NCI-H524 treated with DMSO at 0.1 percent for 48 hours (cell line): ENCODE results near the gene KRTAP12-1.
A peak's percentile ranks its signal among the peaks of the same experiment; 100 is the strongest.

Experiments
- DNase-seq: peaks from one replicate; lab custom pipeline; 2025; lab: John Stamatoyannopoulos, UW

The KRTAP12-1 gene, protein sequence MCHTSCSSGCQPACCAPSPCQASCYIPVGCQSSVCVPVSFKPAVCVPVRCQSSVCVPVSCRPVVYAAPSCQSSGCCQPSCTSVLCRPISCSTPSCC

DNA sequence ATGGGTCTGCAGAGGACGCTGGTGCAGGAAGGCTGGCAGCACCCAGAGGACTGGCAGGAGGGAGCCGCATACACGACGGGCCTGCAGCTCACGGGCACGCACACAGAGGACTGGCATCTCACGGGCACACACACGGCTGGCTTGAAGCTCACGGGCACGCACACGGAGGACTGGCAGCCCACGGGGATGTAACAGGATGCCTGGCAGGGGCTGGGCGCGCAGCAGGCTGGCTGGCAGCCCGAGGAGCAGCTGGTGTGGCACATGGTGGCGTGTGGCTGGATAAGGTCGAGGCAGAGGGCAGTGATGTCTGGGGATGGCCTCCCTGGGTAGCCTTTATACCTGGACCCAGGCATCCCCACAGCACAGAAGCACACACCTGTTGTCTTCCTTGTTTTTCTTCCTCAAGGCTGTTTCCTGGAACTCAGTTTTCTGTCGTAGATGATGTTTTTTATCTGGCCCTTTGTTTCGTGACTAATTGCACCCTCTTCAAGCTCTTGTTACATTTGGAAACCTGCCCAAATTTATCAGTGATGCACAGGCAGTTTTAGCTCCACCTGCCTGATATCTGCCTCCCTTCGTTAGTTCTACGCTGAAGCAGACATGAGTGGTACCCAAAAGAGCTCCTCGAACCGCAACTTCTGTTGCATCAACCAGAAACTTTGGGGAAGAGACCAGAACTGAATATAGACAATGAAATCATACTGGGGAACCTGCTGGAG is at the start of gene KRTAP12-1:
Gene KRTAP12-1 (minus strand): TSS at position 303 of the 719 bp plus-strand sequence. CDS start 40 bp downstream, at position 263.
- peak; percentile 63 for DNase-seq

DNA sequence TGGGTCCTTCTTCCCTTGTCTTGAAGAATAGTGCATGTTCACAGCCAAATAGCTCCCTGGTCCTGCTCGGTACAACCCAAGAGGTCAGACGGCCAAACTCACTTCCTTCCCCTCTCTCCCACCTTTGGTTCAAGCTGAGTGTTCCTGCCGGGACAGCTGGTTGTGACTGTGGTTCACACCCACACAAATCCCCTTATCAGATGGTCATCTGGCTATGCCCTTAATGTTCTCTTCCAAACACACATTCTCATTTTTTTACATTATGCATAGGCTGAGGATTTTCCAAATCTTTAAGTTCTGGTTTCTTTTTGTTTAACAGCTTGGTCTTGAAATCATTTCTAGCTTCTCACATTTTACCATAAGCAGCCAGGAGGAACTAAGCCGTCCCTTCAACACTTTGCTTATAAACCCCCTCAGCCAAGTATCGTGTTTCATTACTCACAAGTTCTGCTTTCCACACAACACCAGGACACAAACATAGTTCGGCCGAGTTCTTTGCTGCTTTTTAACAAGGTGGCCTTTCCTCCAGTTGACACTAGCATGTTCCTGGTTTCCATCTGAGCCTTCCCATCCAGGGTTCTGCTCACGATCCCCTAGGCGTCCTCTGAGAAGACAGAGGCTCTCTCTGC is 49.1 kb upstream of the KRTAP12-1 start:
- no peak for DNase-seq

DNA sequence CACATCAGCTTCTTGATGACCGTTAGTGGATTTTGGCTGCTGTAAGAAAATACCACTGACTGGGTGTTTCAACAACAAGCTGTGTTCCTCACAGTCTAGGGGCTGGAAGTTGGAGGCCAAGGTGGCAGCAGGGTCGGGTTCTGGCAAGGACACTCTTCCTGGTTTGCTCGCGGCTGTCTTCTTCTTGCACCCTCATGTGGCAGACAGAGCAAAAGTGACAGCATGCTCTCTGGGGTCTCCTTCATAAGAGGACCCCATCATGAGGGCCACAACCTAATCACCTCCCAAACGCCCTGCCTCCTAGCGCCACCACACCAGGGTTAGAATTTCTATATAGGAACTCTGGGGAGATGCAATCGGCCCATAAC is 48.0 kb upstream of the KRTAP12-1 start:
- no peak for DNase-seq

DNA sequence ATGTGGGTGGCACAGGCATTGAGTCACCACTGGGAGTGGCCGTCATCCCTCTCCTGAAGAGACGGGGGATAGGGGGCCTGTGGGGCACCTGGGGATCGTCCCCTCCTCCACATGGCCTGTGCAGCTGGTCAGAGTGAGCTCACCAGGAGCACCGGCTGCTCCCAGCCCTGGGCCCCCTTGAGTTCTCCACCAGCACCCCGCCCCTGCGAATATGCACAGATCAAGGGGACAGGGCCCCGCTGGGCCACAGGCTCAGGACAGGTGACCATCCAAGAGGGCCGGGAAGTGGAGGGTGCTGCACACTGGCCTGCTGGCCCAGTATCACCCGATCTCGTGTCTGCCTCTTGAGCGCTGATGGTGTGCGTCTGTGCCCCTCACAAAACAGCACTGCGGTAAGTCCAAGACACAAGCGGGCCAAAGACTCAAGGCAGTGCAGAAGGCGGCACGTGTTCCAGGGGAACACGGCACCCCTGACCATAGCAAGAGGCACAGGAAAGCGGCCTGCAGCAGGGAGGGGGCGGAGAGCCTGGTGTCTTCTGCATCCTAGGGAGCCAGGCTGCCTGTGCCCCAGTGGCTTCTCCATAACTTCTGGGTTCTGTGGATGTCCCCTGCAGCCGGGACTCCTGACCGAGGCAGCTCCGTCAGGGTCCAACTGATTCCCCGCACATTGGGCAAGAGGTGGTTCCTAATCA is 47.5 kb upstream of the KRTAP12-1 start:
- DNase-seq = no peak

DNA sequence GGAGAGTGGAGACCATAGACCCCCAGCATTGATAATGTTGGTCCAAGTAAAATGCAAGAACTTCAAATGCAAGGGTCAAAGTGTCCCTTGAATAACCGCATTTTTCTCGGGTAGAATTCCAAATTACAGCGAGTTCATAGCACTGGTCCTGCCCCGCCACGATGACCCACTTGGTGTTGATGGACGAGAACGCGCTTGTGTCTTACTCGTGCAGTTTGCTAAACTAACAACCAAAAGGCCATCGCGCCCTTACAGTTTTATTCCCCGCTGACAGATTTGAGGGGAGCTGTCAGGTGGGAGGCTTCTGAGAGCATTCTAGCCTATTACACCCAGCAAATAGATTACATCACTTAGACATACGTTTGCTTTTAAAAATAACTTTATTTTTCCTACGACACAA is 46.8 kb upstream of the KRTAP12-1 start:
- no peak for DNase-seq

DNA sequence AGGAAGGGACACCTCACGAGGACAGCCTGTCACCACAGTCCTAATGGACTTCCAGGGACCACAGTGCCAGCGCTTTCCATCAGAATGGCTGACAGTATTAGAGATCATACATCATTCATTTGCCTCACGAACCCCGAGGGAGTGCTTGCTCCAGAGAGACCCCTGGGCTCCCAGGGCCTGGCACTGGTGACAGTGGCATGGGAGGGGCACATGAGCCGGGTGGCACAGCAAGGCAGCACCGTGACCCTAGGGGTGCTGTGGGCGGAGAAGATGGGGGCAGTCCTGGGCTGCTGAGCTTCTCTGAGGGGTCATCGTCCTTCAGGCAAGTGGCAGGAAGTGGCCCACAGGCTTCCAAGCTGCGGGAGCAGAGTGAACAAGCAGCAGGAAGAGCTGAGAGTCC is 45.8 kb upstream of the KRTAP12-1 start:
- DNase-seq = no peak

DNA sequence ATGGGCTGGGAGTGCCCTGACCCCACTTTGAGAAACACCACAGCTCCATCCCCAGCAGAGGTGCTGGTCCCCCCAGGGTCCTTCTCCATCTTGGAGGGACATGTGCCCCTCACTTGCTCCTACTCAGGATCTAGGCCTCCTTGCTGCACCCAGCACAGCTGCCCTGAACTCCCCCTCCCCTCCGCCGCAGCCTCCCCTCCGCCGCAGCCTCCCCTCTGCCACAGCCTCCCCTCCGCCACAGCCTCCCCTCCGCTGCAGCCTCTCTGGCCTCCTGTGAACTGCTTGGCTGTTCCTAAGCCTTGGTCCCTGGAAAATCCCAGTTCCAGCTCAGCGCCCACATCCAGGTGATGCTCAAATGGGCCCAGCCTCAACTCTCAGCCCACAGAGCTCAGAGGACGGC is 45.4 kb upstream of the KRTAP12-1 start:
- no peak for DNase-seq

DNA sequence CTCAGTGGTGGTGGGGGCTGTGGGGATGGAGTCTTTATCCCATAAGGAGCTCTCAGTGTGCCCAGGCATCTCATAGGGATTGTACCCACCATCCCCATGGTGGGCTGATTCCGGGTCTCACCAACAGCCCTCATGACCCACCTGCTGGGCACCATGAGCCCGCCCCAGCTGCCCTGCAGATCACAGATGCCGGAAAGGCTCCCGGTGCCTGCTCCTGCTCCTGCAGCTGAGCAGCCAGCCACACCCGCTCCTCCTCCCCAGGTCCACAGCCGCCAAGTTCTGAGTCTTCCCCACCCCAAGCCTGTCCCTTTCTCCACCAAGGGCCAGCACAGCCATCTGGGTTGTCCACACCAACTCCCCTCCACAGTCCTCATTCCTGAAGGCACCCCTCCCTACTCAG is 44.9 kb upstream of the KRTAP12-1 start:
- no peak for DNase-seq

DNA sequence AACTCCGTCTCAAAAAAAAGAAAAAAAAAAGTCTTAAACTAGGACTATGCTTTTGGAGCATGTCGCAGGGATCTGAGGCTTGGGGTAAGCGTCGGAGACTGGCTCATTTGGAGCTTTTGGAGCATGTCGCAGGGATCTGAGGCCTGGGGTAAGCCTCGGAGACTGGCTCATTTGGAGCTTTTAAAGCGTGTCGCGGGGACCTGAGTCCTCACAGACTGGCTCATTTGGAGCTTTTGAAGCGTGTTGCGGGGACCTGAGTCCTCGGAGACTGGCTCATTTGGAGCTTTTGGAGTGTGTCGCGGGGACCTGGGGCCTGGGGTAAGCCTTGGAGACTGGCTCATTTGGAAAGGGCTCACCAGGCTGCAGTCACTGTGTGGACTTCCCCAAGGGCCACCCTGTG is 43.0 kb upstream of the KRTAP12-1 start:
- DNase-seq = no peak

DNA sequence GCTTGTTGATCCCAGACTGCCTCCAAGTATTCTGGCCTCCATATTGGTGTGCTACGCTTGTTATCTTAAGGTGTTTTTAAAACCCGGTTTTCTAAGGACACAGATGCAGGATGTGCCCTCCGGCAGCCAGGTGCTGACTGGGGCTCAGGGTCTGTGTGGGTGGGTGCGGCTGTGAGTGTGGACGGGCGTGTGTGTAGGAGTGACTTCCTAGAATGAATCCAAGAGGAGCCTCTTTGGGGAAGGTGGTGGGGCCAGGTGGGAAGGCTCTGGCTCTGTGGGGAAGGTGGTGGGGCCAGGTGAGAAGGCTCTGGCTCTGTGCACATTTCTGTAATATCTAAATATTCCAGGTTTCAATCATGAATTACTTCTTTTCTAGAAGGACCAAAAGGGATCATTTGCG is 42.2 kb upstream of the KRTAP12-1 start:
- no peak for DNase-seq

DNA sequence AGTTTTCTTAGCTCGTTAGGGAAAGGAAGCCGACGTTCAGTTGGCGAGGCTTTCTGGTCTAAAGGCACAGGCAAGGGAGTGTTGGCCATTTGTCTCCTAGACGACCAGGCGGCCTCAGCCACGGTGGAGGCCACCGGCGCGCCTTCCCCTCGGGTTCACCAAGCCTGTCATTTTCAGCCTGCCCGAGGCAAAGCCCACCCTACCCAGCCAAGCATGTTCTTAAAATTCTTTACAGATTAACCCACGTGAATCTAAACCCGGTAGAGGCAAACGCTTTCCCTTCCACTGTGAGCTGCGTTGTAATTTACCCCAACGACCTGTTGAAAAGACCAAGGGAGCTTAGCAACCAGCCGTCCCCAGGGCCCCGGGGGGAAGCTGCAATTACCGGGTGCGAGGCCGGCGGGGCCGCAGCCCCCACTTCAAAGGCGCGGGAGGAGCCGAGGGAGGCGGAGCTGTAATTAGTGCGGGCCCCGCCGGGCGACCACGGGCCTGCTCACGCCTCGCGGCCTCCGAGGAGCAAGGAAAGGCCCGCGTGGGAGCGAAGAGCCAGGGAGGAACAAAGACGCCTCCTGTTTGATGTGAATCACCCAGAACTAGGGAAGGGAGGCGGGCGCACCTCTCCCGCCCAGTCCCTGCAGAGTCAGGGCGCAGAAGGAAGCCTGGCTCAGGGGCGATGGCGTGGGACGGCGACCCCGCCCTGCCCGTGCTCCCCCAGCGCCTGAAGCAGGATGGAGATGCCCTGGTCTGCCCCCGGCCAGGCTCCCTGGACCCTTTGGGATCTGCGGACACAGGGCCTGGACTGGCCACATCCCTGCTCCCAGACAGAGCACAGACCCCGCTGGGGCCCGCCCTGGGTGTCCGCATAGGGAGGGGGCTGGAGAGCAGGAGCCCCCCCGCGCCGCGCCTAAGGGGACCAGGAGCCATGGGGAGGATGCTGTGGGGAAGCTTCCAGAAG is 41.5 kb upstream of the KRTAP12-1 start:
- no peak for DNase-seq

DNA sequence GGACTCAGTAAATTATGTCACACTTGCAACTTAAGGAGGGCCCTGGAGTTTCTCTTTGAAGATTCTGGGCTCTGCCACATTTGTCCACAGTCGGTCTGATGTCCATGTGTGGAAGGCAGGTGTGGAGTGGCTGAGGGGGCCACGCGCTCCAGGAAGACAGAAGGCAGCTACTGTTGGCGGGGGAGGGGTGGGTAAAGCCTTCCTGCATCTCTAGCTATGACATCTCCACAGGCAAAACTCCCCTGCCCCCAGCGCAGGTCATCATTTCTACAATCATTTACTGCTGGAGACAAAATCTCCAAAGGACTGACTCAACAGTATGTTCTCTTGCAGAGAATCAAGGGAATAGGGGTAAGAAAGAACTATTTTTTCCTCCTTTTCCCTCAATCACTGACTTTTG is 40.8 kb upstream of the KRTAP12-1 start:
- no peak for DNase-seq

DNA sequence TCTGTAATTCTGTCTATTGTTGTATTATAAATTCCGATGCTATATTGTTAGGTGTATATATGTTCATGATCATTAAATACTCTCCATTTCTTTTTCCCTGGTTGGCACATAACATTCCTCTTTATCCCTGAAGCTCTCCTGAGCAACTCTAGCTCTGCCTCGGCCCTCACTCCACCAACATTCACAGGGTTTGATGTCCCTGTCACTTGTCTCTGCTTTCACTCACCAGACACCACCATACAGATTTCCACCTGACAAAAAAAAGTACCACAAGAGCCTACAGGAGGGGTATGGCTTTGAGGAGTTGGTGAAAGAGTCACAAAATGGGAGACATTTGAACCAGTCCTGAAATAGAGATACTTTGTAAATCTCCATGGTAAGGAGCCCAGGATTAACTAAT is 38.2 kb upstream of the KRTAP12-1 start:
- no peak for DNase-seq

DNA sequence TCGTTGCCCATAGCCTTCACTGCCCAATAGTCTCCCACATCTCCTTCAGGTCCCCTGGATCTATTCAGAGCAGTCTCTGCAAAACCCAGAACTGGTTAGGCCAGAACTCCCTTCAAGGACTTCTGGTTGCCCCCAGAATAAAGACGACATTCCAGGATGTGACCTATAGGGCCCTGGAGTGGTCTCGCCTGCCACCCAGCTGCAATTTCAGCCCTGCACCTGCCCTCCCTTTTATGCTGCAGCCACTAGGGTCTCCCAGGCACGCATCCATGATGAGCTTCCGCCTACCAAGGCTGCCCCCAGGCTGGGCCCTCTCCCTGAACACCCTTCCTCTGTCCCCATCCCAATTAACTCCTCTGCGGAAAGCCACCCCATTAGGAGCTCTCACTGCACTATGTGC is 36.6 kb upstream of the KRTAP12-1 start:
- DNase-seq = no peak

DNA sequence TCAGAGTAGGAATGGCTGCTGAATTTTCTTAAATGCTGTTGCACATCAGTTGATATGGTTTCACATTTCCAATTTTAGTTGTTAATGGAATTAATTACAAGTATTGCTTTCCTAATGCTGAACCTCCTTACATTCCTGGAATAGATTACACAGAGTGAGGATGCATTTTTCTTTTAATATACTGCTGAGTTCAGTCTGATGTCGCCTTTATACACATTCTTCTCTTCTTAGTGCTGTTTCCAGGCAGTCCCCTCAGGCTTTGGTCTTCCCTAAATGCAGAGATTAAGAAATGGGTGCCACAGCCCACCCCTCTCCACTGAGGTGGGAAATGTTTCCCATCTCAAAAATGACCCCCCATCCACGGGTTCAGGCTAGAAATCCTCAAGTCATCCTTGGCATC is 36.1 kb upstream of the KRTAP12-1 start:
- no peak for DNase-seq

DNA sequence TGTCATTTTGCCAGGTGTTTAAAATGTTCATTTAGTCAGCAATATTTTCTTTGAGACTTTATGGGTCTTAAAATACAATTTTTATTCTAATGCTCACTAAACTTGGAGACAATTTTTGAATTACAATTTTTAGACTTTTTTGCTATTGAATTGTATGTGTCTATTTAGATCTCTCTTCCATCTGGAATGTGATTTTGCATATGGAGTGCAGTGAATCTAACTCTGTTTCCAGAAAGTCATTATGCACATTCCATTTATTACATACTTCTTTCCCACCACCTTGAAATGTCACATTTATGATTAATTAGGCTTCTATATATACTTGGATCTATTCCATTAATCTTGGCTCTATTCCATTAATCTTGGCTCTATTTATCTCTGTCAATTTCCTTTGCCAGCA is 35.0 kb upstream of the KRTAP12-1 start:
- DNase-seq = no peak

DNA sequence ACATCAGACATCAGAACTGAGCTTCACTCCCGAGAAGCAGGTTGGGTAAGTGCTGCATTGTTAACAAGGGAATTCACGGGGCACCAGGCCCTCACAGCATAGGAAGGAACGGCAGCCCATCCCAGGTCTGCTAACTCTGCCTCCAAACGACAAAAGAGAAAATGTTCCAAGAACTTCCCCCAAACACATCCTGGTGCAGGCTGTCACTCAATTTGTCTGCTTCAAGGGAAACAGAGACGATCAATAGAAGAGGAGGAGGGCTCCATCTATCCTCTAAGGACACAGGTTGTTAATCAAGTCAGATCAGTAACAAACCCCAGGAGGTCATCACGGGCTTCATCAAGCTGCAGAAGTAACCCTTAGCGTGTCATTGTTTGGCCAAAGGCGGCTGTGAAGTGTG is 32.9 kb upstream of the KRTAP12-1 start:
- no peak for DNase-seq

DNA sequence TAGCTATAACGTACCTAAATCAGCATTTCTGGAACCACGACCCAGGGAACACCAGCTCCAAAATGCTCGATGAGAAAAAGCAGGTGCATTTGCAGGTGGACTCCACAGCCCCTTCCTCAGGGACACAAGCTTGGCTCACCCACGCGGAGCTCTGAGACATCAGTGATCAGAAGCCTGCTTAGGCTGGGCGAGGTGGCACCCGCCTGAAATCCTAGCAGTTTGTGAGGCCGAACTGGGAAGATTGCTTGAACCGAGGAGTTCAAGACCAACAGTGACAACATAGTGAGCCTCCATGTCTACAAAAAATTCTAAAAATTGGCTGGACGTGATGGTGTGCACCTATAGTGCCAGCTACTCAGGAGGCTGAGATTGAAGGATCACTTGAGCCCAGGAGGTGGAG is 31.9 kb upstream of the KRTAP12-1 start:
- DNase-seq = no peak

DNA sequence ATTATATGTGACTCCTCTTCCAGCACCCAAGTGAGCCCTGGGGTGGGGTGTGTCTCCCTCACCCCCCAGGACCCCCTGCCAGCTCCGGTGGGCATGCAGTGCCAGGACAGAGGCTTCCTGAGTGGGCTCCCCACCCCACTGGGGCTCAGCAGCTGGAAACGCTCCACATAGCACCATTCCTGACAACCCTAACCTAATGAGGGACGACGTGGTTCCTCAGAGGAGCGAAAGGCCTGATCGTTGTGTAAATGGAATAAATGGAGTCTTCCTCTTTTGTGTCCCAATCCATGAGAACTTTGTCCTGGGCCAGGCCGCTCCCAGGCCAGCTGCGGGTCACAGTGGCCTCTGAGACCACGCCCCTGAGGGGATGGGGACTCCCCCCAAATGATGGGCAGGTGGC is 31.2 kb upstream of the KRTAP12-1 start:
- no peak for DNase-seq

DNA sequence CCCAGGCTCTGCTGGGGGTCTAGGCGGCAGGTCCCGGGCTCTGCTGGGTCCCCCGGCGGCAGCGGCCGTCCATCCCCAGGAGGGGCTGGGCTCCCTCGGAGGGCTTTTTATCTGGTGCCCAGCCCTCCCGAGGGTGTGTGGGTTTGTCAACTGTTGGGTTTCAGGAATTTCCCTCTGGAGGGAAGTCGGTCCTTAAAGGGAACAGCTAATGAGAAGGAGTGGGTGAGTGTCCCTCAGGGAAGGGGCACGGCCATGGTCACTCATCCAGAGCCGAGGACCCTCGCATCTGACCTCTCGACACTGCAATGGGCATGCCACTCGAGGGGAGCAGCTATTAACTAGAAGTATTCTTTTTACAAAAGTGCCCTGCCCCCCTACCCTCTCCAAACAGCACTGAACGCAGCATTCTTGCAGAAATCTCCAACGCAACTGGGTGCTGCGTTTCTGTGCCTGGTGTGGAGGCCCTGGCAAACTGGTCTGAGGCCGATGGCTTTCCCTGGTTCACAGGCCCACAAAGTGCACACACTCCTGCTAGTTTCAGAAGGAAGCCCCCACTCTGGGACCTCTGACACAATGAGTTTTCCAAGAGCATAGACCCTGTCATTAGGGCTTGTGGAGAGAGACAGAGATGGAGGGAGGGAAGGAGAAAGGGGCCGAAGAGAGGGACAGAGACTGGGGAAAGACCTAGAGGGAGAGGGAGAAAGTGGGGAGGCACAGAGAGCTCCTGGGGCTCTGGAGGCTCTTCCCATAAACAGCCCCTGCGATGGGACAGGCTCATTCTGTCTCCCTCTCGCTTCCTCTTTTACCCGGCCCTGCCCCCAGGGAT is 30.5 kb upstream of the KRTAP12-1 start:
- DNase-seq = no peak
